Activated CD8-positive, alpha-beta memory T cell treated with anti-CD3 and anti-CD28 coated beads, Interleukin-2, amount 50 U/mL, for 24 hours (primary cell): ENCODE data around the gene MRM2.

Experiments used
- DNase-seq: peaks from one replicate; pipeline ENCODE4 v3.0.0-alpha.2; 2020; ENCODE audit errors: extremely low read depth

Gene MRM2

GRCh38 chr7:2185715-2186114 is 56.3 kb downstream of the MRM2 start:
- no peak for DNase-seq
